ENCODE data around the gene GRIK2.

GRCh38 chr6:101716387-101716786, 322.9 kb downstream of the GRIK2 start:
- TF ChIP-seq CTCF (conservative IDR thresholded peaks at IDR 0.05 in 1 of 2, IDR thresholded peaks at IDR 0.05 in 1 of 2; ENCODE audit: extremely low read depth in 1 of 2, insufficient read depth in 1 of 2, low read depth in 1 of 2, low read length in 2 of 2): no peak
- TF ChIP-seq EZH2 (IDR thresholded peaks at IDR 0.05; ENCODE audit: borderline replicate concordance, low read length): no peak

Data from mammary epithelial cell (primary cell).